DMS79 (cell line): ENCODE data around the gene UBXN1.
A peak's percentile ranks its signal among the peaks of the same experiment; 100 is the strongest.
"Not testable (repeated sequence)": the region's sequence is repeated elsewhere in the genome, so short reads cannot be mapped to it uniquely, and the experiment has no call there.

ENCODE experiments used
- DNase-seq: peaks from one replicate; lab custom pipeline; 2025; lab: John Stamatoyannopoulos, UW

The UBXN1 gene

GRCh38 chr11:62708793-62709192 lies 29.9 kb upstream of the UBXN1 start:
- peak; percentile 88 for DNase-seq

- peak; percentile 43 for DNase-seq
These were observed 29.5 kb upstream of the UBXN1 start for GRCh38 chr11:62708392-62708791.

- peak; percentile 96 for DNase-seq
These were observed 28.5 kb upstream of the UBXN1 start, which contains the start of the genes BSCL2 and GNG3 for GRCh38 chr11:62707277-62707861. BSCL2 (minus strand) TSS chr11:62707424; CDS start chr11:62707195, 229 bp downstream. GNG3 (plus strand) TSS chr11:62707676; CDS start chr11:62708296, 620 bp downstream.

- DNase-seq: no peak
These were observed 28.0 kb upstream of the UBXN1 start for GRCh38 chr11:62706850-62707247.

- DNase-seq: peak; percentile 92
These were observed 27.3 kb upstream of the UBXN1 start for GRCh38 chr11:62705880-62706849.

GRCh38 chr11:62705413-62705812 lies 26.5 kb upstream of the UBXN1 start:
- peak; percentile 33 for DNase-seq

- not testable (repeated sequence) for DNase-seq
These were observed 25.0 kb upstream of the UBXN1 start for GRCh38 chr11:62703921-62704320.

GRCh38 chr11:62702246-62702645 lies 23.4 kb upstream of the UBXN1 start:
- no peak for DNase-seq

- peak; percentile 6 for DNase-seq
These were observed 15.7 kb upstream of the UBXN1 start for GRCh38 chr11:62694455-62695167.

- not testable (repeated sequence) for DNase-seq
These were observed 14.8 kb upstream of the UBXN1 start for GRCh38 chr11:62693624-62694023.

- no peak for DNase-seq
These were observed 10.7 kb upstream of the UBXN1 start, which contains the start of gene LRRN4CL for GRCh38 chr11:62689421-62690183. LRRN4CL (minus strand) TSS chr11:62689530; CDS start chr11:62688508, 1,022 bp downstream.

- no peak for DNase-seq
These were observed 9.6 kb upstream of the UBXN1 start for GRCh38 chr11:62688491-62688890.

- no peak for DNase-seq
These were observed 8.9 kb upstream of the UBXN1 start for GRCh38 chr11:62687508-62688396.

GRCh38 chr11:62682518-62682917 lies 3.6 kb upstream of the UBXN1 start:
- DNase-seq: no peak

GRCh38 chr11:62680825-62681240 lies 2.0 kb upstream of the UBXN1 start:
- peak; percentile 3 for DNase-seq

GRCh38 chr11:62678433-62678769 lies 472 bp downstream of the UBXN1 start:
- no peak for DNase-seq

- no peak for DNase-seq
These were observed 1.2 kb downstream of the UBXN1 start for GRCh38 chr11:62677714-62678113.

GRCh38 chr11:62677156-62677555 lies 1.7 kb downstream of the UBXN1 start:
- no peak for DNase-seq

GRCh38 chr11:62676698-62677097 lies 2.2 kb downstream of the UBXN1 start:
- DNase-seq: no peak

GRCh38 chr11:62675415-62675814 lies 3.5 kb downstream of the UBXN1 start:
- not testable (repeated sequence) for DNase-seq

GRCh38 chr11:62673196-62673525 lies 5.7 kb downstream of the UBXN1 start:
- DNase-seq: no peak
